ENCODE data around the gene RPL4. TPM values are rescaled to one million over a fixed set of nuclear protein-coding genes. Genes with fewer than 3 reads are reported as not detected.

RPL4 gene
- total and polyA plus RNA-seq, 9 of the 15 experiments (the other 6 are each of a cell fraction or from before 2014, with no cell fraction given): 2,055 to 7,760 (median 5,069) TPM

GRCh38 chr15:66497502-66498455 lies 6.9 kb downstream of the RPL4 start, which contains the start of gene SNAPC5 (continued):
- TF ChIP-seq PTRF (tag; IDR thresholded peaks at IDR 0.05) (no peak), NR3C1 (CRISPR knock-in tag; IDR thresholded peaks at IDR 0.05) (no peak), MTA1 (IDR thresholded peaks at IDR 0.05; ENCODE audit: borderline replicate concordance) (peak; percentile 98), ZKSCAN1 (IDR thresholded peaks at IDR 0.05; ENCODE audit: low read depth, low read length) (0 out of 2 replicates have a peak, but pooled peaks have one; percentile 19), ZNF263 (CRISPR knock-in tag; IDR thresholded peaks at IDR 0.05; ENCODE audit: borderline replicate concordance) (no peak), SRF (CRISPR knock-in tag; IDR thresholded peaks at IDR 0.05) (no peak; a peak in 2 of 4 replicates), MEF2A (IDR thresholded peaks at IDR 0.05; ENCODE audit: control insufficient read depth, low read depth, low read length) (no peak), HNRNPH1 (optimal IDR thresholded peaks at IDR 0.05; ENCODE audit: low read depth, low read length) (no peak), PRMT5 (CRISPR knock-in tag; IDR thresholded peaks at IDR 0.05) (no peak), BMI1 (IDR thresholded peaks at IDR 0.05; ENCODE audit: low read length) (no peak), ZNF398 (CRISPR knock-in tag; IDR thresholded peaks at IDR 0.05) (no peak), ZNF77 (CRISPR knock-in tag; IDR thresholded peaks at IDR 0.05) (no peak), IRF2 (CRISPR knock-in tag; IDR thresholded peaks at IDR 0.05) (no peak), E2F8 (IDR thresholded peaks at IDR 0.05; ENCODE audit: low read depth, partially characterized antibody) (peak; percentile 88), ID3 (CRISPR knock-in tag; IDR thresholded peaks at IDR 0.05) (no peak), ID3 (tag; IDR thresholded peaks at IDR 0.05) (0 out of 2 replicates have a peak, but pooled peaks have one; percentile 54)
